ENCODE data around the gene ITIH3. TPM values are rescaled to one million over a fixed set of nuclear protein-coding genes. Genes with fewer than 3 reads are reported as not detected.
A peak's percentile ranks its signal among the peaks of the same experiment; 100 is the strongest.

ITIH3 gene
- total and polyA plus RNA-seq, 7 donors: 0.14 to 2.3 (median 0.65) TPM; not detected in 3

DNA sequence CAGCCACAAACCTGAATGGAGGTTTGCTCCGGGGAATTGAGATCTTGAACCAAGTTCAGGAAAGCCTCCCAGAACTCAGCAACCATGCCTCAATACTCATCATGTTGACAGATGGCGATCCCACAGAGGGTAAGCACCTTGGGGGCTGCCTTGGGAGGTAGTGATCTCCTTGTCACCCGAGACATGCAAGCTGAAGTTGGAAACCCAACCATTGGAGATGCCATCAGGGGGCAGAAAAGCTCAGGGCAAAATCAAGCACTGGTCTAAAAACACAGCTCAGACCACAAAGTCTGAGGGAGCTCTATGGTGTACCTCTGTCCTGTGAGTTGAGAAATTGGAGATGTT is 11.4 kb upstream of the ITIH3 start:
- DNase-seq: peak; percentile 11
- intact Hi-C loops (cut with DNase I): no loop called here
- Histone ChIP-seq H3K4me1 (no peaks in the 10 kb centered on the region), H3K4me3 (no peak overlapping the region), H3K27ac (no peak overlapping the region), H3K27me3 (no peaks in the 10 kb centered on the region), H3K9me3 (no peaks in the 10 kb centered on the region), H3K36me3 (no peaks in the 10 kb centered on the region)
- no peak for TF ChIP-seq POLR2A (IDR thresholded peaks at IDR 0.05)
- no peak for TF ChIP-seq POLR2AphosphoS5 (IDR thresholded peaks at IDR 0.05)
- TF ChIP-seq, protein P1, sequence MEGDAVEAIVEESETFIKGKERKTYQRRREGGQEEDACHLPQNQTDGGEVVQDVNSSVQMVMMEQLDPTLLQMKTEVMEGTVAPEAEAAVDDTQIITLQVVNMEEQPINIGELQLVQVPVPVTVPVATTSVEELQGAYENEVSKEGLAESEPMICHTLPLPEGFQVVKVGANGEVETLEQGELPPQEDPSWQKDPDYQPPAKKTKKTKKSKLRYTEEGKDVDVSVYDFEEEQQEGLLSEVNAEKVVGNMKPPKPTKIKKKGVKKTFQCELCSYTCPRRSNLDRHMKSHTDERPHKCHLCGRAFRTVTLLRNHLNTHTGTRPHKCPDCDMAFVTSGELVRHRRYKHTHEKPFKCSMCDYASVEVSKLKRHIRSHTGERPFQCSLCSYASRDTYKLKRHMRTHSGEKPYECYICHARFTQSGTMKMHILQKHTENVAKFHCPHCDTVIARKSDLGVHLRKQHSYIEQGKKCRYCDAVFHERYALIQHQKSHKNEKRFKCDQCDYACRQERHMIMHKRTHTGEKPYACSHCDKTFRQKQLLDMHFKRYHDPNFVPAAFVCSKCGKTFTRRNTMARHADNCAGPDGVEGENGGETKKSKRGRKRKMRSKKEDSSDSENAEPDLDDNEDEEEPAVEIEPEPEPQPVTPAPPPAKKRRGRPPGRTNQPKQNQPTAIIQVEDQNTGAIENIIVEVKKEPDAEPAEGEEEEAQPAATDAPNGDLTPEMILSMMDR (IDR thresholded peaks at IDR 0.05): no peak
- TF ChIP-seq EP300 (IDR thresholded peaks at IDR 0.05): no peak
- WGBS, 2 donors: 85 to 90% methylated on average over 3 of the region's 3 CpGs

DNA sequence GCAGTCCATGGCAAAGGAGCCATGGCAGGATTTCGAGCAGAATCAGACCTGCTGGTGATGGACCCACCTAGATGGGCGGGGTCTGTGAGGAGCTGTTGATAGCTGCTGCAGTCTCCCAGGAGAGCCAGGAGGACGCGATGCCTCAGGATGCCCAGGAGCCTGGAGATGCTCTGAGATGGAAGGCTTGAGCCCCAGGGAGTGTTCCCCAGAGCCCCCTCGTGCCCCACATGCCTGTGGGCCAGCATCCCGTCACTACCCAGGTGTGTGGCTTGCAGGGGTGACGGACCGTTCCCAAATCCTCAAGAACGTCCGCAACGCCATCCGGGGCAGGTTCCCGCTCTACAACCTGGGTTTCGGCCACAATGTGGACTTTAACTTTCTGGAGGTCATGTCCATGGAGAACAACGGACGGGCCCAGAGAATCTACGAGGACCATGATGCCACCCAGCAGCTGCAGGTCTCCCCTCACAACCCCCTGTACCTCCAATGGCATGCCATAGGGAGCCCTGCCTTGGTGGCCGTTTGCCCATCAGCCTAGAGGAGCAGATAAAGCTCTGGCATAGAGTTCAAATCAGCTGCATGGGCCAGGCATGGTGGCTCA is 10.5 kb upstream of the ITIH3 start:
- Histone ChIP-seq H3K27ac (no peak overlapping the region), H3K9me3 (no peaks in the 10 kb centered on the region), H3K27me3 (no peaks in the 10 kb centered on the region), H3K4me1 (no peaks in the 10 kb centered on the region), H3K36me3 (no peaks in the 10 kb centered on the region), H3K4me3 (no peak overlapping the region)
- TF ChIP-seq, protein P1 (IDR thresholded peaks at IDR 0.05): no peak
- TF ChIP-seq POLR2A (IDR thresholded peaks at IDR 0.05) (no peak), POLR2AphosphoS5 (IDR thresholded peaks at IDR 0.05) (no peak), EP300 (IDR thresholded peaks at IDR 0.05) (no peak)
- 79 to 89% methylated on average over 18 of the region's 18 CpGs for WGBS, 2 donors
- intact Hi-C loops (cut with DNase I): no loop called here
- DNase-seq: peak; percentile 54

DNA sequence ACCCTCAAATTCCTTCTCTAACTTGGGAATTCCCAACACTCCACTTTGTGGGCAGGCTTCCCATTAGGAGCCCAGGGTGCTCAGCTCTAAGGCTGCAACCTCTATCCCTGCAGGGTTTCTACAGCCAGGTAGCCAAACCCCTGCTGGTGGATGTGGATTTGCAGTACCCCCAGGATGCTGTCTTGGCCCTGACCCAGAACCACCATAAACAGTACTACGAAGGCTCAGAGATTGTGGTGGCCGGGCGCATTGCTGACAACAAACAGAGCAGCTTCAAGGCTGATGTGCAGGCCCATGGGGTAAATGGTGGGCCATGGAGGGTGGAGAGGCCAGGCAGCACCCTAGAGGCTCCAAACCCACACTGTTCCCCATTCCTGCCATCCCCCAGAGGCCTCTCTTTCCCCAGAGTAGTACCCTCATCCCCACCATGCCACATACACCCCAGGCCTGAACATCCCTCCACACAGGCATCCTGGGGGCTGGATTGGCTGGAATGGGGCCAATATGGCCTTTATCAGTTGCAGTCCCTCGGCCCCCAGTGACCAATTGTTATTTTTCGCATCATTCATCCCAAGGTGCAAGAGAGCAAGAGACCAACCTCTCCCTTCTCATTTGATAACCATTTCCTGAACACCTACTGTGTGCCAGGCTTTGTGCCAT is 9.5 kb upstream of the ITIH3 start:
- Histone ChIP-seq H3K9me3 (no peaks in the 10 kb centered on the region), H3K4me3 (no peak overlapping the region), H3K4me1 (no peaks in the 10 kb centered on the region), H3K36me3 (no peaks in the 10 kb centered on the region), H3K27me3 (no peaks in the 10 kb centered on the region), H3K27ac (no peak overlapping the region)
- 85 to 89% methylated on average over 5 of the region's 5 CpGs for WGBS, 2 donors
- peak; percentile 30 for DNase-seq
- TF ChIP-seq EP300 (IDR thresholded peaks at IDR 0.05) (no peak), POLR2AphosphoS5 (IDR thresholded peaks at IDR 0.05) (no peak), POLR2A (IDR thresholded peaks at IDR 0.05) (no peak)
- TF ChIP-seq, protein P1 (IDR thresholded peaks at IDR 0.05): no peak
- intact Hi-C loops (cut with DNase I): no loop called here

DNA sequence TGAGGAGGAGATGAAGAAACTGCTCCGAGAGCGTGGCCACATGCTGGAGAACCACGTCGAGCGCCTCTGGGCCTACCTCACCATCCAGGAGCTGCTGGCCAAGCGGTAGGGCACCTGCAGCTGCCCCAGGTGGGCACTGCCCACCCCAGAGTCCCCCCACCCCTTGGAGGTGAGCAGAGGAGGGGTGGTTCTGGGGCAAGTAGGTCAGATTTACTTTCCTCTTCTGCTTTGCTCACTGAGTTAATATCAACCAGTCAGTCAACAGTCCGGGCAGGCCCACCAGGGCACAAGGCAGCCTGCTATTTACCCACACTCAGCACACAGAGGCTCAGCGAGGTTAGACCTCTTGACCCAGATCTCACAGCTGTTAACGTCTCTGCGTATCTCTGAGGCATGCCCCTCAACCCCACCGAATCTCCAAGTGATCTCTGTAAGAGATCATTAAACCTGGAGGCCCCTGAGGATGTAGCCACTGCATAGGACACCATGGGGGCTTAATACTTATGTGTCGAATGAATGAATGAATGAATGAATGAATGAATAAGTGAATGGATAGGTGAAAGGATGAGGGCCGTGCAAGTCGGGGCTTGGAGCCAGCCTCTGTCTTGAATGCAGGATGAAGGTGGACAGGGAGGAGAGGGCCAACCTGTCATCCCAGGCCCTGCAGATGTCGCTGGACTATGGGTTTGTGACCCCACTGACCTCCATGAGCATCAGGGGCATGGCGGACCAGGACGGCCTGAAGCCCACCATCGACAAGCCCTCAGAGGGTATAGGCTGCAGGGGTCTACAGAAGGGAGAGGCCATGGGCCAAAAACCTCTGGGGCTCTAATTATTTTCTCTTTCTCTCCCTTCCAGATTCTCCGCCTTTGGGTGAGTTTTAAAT is 8.0 kb upstream of the ITIH3 start:
- intact Hi-C loops (cut with DNase I): no loop called here
- WGBS, 2 donors: 84 to 88% methylated on average over 19 of the region's 19 CpGs

More for the DNA sequence above, 8.0 kb upstream of the ITIH3 start:
- Histone ChIP-seq H3K27ac (no peak overlapping the region), H3K4me1 (no peaks in the 10 kb centered on the region), H3K36me3 (no peaks in the 10 kb centered on the region), H3K4me3 (no peak overlapping the region), H3K27me3 (no peaks in the 10 kb centered on the region), H3K9me3 (no peaks in the 10 kb centered on the region)
- peak; percentile 38 for DNase-seq
- TF ChIP-seq POLR2A (IDR thresholded peaks at IDR 0.05) (no peak), POLR2AphosphoS5 (IDR thresholded peaks at IDR 0.05) (no peak), EP300 (IDR thresholded peaks at IDR 0.05) (no peak)
- TF ChIP-seq, protein P1 (IDR thresholded peaks at IDR 0.05): no peak

Measured in sigmoid colon (tissue), 7 donors.